Measurements from ENCODE around the gene TM2D3. TPM values are rescaled to one million over a fixed set of nuclear protein-coding genes. Genes with fewer than 3 reads are reported as not detected.

Gene TM2D3, protein sequence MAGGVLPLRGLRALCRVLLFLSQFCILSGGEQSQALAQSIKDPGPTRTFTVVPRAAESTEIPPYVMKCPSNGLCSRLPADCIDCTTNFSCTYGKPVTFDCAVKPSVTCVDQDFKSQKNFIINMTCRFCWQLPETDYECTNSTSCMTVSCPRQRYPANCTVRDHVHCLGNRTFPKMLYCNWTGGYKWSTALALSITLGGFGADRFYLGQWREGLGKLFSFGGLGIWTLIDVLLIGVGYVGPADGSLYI
- total RNA-seq = 103 TPM

DNA sequence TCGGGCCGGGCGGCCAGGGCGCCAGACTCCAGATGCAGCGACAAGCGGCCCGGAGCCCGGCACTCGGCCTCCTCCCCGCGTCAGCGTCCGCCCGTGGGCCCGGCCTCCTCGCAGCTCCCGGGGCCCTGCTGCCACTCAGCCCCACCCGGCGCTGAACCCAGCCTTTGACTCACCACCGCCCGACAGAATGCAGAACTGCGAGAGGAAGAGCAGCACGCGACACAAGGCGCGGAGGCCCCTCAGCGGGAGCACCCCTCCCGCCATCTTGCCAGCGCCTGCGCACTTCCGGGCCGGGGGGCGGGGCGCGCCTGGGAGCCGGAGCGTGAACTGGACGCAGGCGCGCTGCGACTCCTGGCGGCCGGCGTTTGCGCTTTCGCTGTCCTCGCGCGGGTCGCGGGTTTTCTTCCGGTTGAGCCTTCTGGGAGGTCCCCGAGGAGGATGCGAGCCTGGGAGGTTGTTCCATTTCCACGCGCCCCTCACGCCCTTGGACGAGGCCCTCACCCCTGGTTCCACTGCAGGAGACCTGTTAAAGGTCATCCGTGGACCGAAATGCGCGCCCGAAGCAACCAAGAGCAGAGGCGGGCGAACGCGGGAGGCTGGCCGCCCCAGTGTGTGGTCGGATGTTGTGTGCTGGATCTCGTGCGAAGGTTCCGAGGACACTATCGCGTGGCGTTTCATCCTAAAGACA is at the start of gene TM2D3:
Gene TM2D3 (minus strand): TSS at position 284 of the 688 bp plus-strand sequence. CDS start 20 bp downstream, at position 264.

Small RNAs within 50 kb of the gene (small RNA-seq; reads per million reads assigned to genes)
- not detected for gene RNU6-807P

Other genes with a start within 250 kb of the TM2D3 start
- gene PCSK6, start 162.7 kb downstream of the TM2D3 start, total RNA-seq = 17.8 TPM
- gene TARS3, start 72.1 kb upstream of the TM2D3 start, total RNA-seq = 29.8 TPM
- 0.23 TPM for gene OR4F6, start 151.1 kb upstream of the TM2D3 start, total RNA-seq
- gene OR4F15, start 159.8 kb upstream of the TM2D3 start, total RNA-seq = not detected